ENCODE measurements around the gene RUNX2. TPM values are rescaled to one million over a fixed set of nuclear protein-coding genes. Genes with fewer than 3 reads are reported as not detected.

RUNX2 gene
- total and polyA plus RNA-seq, 3 donors from 2014 or later, result 2.9 to 6.0 (median 4.3) TPM

- no peak for DNase-seq
- Histone ChIP-seq H3K9me3 (no peaks in the 10 kb centered on the region), H3K4me1 (no peaks in the 10 kb centered on the region), H3K36me3 (ENCODE audit: low read depth, missing control alignments) (no peaks in the 10 kb centered on the region), H3K27ac (no peak overlapping the region), H3K27me3 (no peaks in the 10 kb centered on the region), H3K4me3 (no peak overlapping the region)
- TF ChIP-seq POLR2A (IDR thresholded peaks at IDR 0.05), result no peak
- no peak for TF ChIP-seq CTCF (IDR thresholded peaks at IDR 0.05)
- intact Hi-C loops (cut with DNase I; ENCODE audit: low total_unique reads), result no loop called here
- 77 to 84% methylated on average over 3 of the region's 3 CpGs for WGBS, 2 donors
Observed at GRCh38 chr6:45692021-45692420, 363.9 kb downstream of the RUNX2 start.

DNA sequence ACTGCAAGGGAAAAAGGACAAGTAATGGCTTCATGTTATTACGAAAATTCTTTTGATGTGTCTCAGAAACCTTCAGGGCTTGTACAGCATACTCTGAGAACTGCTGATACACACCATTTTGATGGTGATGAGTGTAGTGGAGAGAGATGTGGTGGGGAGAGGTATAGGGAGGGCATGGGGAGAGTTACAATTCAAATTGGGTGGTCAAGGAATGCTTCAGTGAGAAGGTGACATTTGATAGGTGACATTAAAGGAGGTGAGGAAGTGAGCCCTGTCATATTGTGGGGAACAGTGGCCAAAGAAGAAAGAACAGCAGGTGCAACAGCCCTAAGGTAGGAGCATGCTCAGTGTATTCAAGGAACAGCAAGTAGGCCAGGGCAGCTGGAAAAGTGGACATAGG, 368.6 kb downstream of the RUNX2 start:
- no peak for DNase-seq
- no peaks in the 10 kb centered on the region for H3K4me1 ChIP-seq
- H3K27me3 ChIP-seq, result no peaks in the 10 kb centered on the region
- H3K9me3 ChIP-seq, result no peaks in the 10 kb centered on the region
- WGBS, 2 donors, result 88 to 98% methylated on average over 1 of the region's 1 CpG
- intact Hi-C loops (cut with DNase I; ENCODE audit: low total_unique reads), result no loop called here
- no peak overlapping the region for H3K4me3 ChIP-seq
- H3K27ac ChIP-seq, result no peak overlapping the region
- TF ChIP-seq POLR2A (IDR thresholded peaks at IDR 0.05) (no peak), CTCF (IDR thresholded peaks at IDR 0.05) (no peak)
- no peaks in the 10 kb centered on the region for H3K36me3 ChIP-seq (ENCODE audit: low read depth, missing control alignments)

DNA sequence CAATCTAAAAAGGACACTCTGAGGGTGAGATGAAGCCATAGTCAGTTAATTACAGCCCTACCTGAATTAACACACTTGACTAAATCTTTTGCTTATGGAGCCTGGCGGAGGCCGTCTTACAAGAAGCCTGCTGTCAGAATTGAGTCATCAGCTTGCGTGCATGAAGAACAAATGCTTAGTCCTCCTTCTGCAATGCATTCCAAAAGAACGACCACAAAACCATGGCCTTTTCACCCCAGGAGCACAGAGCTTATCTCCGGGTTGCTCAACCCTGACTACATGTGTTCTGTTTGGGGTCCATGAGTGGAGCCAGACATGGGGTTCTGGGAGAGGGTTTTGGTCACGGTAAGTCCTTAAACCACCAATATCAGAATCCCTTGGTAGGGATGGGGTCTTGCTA, 369.5 kb downstream of the RUNX2 start:
- H3K27me3 ChIP-seq, result no peaks in the 10 kb centered on the region
- H3K27ac ChIP-seq, result no peak overlapping the region
- H3K9me3 ChIP-seq, result no peaks in the 10 kb centered on the region
- intact Hi-C loops (cut with DNase I; ENCODE audit: low total_unique reads), result no loop called here
- TF ChIP-seq CTCF (IDR thresholded peaks at IDR 0.05) (no peak), POLR2A (IDR thresholded peaks at IDR 0.05) (no peak)
- H3K4me1 ChIP-seq, result no peaks in the 10 kb centered on the region
- H3K4me3 ChIP-seq, result no peak overlapping the region
- no peak for DNase-seq
- no peaks in the 10 kb centered on the region for H3K36me3 ChIP-seq (ENCODE audit: low read depth, missing control alignments)
- 91 to 96% methylated on average over 6 of the region's 6 CpGs for WGBS, 2 donors

- Histone ChIP-seq H3K27ac (no peak overlapping the region), H3K4me3 (no peak overlapping the region), H3K36me3 (ENCODE audit: low read depth, missing control alignments) (no peaks in the 10 kb centered on the region), H3K4me1 (no peaks in the 10 kb centered on the region), H3K9me3 (no peaks in the 10 kb centered on the region), H3K27me3 (no peaks in the 10 kb centered on the region)
- no peak for DNase-seq
- 87 to 94% methylated on average over 2 of the region's 2 CpGs for WGBS, 2 donors
- intact Hi-C loops (cut with DNase I; ENCODE audit: low total_unique reads), result no loop called here
- no peak for TF ChIP-seq CTCF (IDR thresholded peaks at IDR 0.05)
- no peak for TF ChIP-seq POLR2A (IDR thresholded peaks at IDR 0.05)
Observed at GRCh38 chr6:45698046-45698445, 369.9 kb downstream of the RUNX2 start.

- H3K9me3 ChIP-seq, result no peaks in the 10 kb centered on the region
- 86 to 94% methylated on average over 3 of the region's 3 CpGs for whole genome bisulfite sequencing, 2 donors
- no peak for DNase-seq
- H3K4me3 ChIP-seq, result no peak overlapping the region
- no peaks in the 10 kb centered on the region for H3K27me3 ChIP-seq
- H3K27ac ChIP-seq, result no peak overlapping the region
- TF ChIP-seq CTCF (IDR thresholded peaks at IDR 0.05) (no peak), POLR2A (IDR thresholded peaks at IDR 0.05) (no peak)
- no peaks in the 10 kb centered on the region for H3K36me3 ChIP-seq (ENCODE audit: low read depth, missing control alignments)
- no peaks in the 10 kb centered on the region for H3K4me1 ChIP-seq
- intact Hi-C loops (cut with DNase I; ENCODE audit: low total_unique reads), result no loop called here
Observed at GRCh38 chr6:45699663-45700062, 371.5 kb downstream of the RUNX2 start.

Measured in testis (tissue), 3 donors.